ENCODE measurements around the gene MAP1LC3B.

The MAP1LC3B gene

GRCh38 chr16:87404764-87405625, 12.9 kb downstream of the MAP1LC3B start:
- H3K4me3 ChIP-seq (ENCODE audit: low read depth, low read length) = no peak overlapping the region
- no peak for TF ChIP-seq CTCF (IDR thresholded peaks at IDR 0.05; ENCODE audit: insufficient read depth, low read depth, low read length, missing control alignments)
- no peak for DNase-seq (ENCODE audit: low read depth)

- H3K4me3 ChIP-seq (ENCODE audit: low read depth, low read length) = no peak overlapping the region
- no peak for DNase-seq (ENCODE audit: low read depth)
- no peak for TF ChIP-seq CTCF (IDR thresholded peaks at IDR 0.05; ENCODE audit: insufficient read depth, low read depth, low read length, missing control alignments)
Observed at GRCh38 chr16:87406495-87407088, 14.5 kb downstream of the MAP1LC3B start.

- no peak for TF ChIP-seq CTCF (IDR thresholded peaks at IDR 0.05; ENCODE audit: insufficient read depth, low read depth, low read length, missing control alignments)
- no peak overlapping the region for H3K4me3 ChIP-seq (ENCODE audit: low read depth, low read length)
- peak; percentile 88 for DNase-seq (ENCODE audit: low read depth)
Observed at GRCh38 chr16:87407511-87408112, 15.5 kb downstream of the MAP1LC3B start.

GRCh38 chr16:87409153-87409552, 17.0 kb downstream of the MAP1LC3B start:
- TF ChIP-seq CTCF (IDR thresholded peaks at IDR 0.05; ENCODE audit: insufficient read depth, low read depth, low read length, missing control alignments) = no peak
- no peak overlapping the region for H3K4me3 ChIP-seq (ENCODE audit: low read depth, low read length)
- no peak for DNase-seq (ENCODE audit: low read depth)

- H3K4me3 ChIP-seq (ENCODE audit: low read depth, low read length) = no peak overlapping the region
- no peak for DNase-seq (ENCODE audit: low read depth)
- no peak for TF ChIP-seq CTCF (IDR thresholded peaks at IDR 0.05; ENCODE audit: insufficient read depth, low read depth, low read length, missing control alignments)
Observed at GRCh38 chr16:87409781-87410180, 17.6 kb downstream of the MAP1LC3B start.

- H3K4me3 ChIP-seq (ENCODE audit: low read depth, low read length) = no peak overlapping the region
- TF ChIP-seq CTCF (IDR thresholded peaks at IDR 0.05; ENCODE audit: insufficient read depth, low read depth, low read length, missing control alignments) = no peak
- DNase-seq (ENCODE audit: low read depth) = no peak
Observed at GRCh38 chr16:87410530-87410929, 18.4 kb downstream of the MAP1LC3B start.
